Measurements from ENCODE around the gene TBC1D13.
"Not testable (repeated sequence)": the region's sequence is repeated elsewhere in the genome, so short reads cannot be mapped to it uniquely, and the experiment has no call there.

The TBC1D13 gene

DNA sequence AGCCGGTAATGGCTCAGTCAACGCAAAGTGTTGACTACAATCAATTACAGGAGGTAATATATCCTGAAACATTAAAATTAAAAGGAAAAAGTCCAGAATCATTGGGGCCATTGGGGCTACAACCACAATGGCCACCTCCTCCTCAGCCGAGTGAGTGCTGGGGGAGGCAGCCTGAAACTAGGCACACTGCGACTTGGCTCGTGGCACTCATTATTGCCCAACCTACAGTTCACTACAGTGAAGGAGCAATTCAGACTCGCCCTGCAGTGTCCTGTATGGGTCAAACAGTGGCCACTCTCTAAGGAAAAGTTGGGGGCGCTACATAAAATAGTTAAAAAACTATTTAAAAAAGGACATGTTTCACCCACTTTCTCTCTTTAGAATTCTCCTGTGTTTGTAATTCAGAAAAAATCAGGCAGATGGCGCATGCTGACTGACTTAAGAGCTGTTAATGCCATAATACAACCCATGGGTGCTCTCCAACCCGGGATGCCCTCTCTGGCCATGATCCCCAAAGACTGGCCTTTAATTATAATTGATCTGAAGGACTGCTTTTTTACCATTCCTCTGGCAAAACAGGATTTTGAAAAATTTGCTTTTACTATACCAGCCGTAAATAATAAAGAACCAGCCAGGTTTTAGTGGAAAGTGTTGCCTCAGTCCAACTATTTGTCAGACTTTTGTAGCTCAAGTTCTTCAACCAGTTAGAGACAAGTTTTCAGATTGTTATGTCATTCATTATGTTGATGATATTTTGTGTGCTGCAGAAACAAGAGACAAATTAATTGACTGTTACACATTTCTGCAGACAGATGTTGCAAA is 64.9 kb downstream of the TBC1D13 start:
- H3K9me3 ChIP-seq (ENCODE audit: low read length); H3K4me3 ChIP-seq (ENCODE audit: low read length); H3K36me3 ChIP-seq (ENCODE audit: insufficient read depth, low read length); H2AFZ ChIP-seq (ENCODE audit: low read depth, low read length); H3K27me3 ChIP-seq (ENCODE audit: insufficient read depth, low read length); H3K4me1 ChIP-seq (ENCODE audit: insufficient read depth, low read length): not testable (repeated sequence)

DNA sequence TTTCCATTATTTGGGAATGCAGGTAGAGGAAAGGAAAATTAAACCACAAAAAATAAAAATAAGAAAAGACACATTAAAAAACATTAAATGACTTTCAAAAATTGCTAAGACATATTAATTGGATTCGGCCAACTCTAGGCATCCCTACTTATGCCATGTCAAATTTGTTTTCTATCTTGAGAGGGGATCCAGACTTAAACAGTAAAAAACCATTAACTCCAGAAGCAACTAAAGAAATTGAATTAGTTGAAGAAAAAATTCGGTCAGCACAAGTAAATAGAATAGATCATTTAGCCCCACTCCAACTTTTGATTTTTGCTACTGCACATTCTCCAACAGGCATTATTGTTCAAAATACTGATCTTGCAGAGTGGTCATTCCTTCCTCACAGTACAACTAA is 65.6 kb downstream of the TBC1D13 start:
- H3K4me3 ChIP-seq (ENCODE audit: low read length); H3K4me1 ChIP-seq (ENCODE audit: insufficient read depth, low read length); H2AFZ ChIP-seq (ENCODE audit: low read depth, low read length); H3K36me3 ChIP-seq (ENCODE audit: insufficient read depth, low read length); H3K9me3 ChIP-seq (ENCODE audit: low read length); H3K27me3 ChIP-seq (ENCODE audit: insufficient read depth, low read length): not testable (repeated sequence)

DNA sequence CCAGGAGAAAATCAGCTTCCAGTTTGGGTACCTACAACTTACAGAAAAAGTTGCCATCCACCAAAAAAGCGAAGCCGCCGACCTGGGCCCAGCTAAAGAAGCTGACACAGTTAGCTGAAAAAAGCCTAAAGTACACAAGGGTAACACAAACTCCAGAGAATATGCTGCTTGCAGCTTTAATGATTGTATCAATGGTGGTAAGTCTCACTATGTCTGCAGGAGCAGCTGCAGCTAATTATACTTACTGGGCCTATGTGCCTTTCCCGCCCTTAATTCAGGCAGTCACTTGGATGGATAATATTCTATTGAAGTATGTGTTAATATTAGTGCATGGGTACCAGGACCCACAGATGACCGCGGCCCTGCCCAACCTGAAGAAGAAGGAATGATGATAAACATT is 67.4 kb downstream of the TBC1D13 start:
- not testable (repeated sequence) for H3K27me3 ChIP-seq (ENCODE audit: insufficient read depth, low read length); H3K9me3 ChIP-seq (ENCODE audit: low read length); H3K4me3 ChIP-seq (ENCODE audit: low read length); H3K4me1 ChIP-seq (ENCODE audit: insufficient read depth, low read length); H3K36me3 ChIP-seq (ENCODE audit: insufficient read depth, low read length); H2AFZ ChIP-seq (ENCODE audit: low read depth, low read length)

GRCh38 chr9:128858476-128858875 is 71.4 kb downstream of the TBC1D13 start:
- H3K4me3 ChIP-seq (ENCODE audit: low read length); H3K4me1 ChIP-seq (ENCODE audit: insufficient read depth, low read length); H3K27me3 ChIP-seq (ENCODE audit: insufficient read depth, low read length); H2AFZ ChIP-seq (ENCODE audit: low read depth, low read length); H3K9me3 ChIP-seq (ENCODE audit: low read length); H3K36me3 ChIP-seq (ENCODE audit: insufficient read depth, low read length): not testable (repeated sequence)

All from neuron (in vitro differentiated cells).